NCI-H1048 (cell line): ENCODE data around the gene MYO15A.

Source experiments
- DNase-seq: peaks from one replicate; lab custom pipeline; 2025; lab: John Stamatoyannopoulos, UW

MYO15A gene

GRCh38 chr17:18102640-18103039 lies 5.9 kb upstream of the MYO15A start:
- no peak for DNase-seq

- DNase-seq: no peak
These were observed 3.5 kb upstream of the MYO15A start for GRCh38 chr17:18105027-18105426.

DNA sequence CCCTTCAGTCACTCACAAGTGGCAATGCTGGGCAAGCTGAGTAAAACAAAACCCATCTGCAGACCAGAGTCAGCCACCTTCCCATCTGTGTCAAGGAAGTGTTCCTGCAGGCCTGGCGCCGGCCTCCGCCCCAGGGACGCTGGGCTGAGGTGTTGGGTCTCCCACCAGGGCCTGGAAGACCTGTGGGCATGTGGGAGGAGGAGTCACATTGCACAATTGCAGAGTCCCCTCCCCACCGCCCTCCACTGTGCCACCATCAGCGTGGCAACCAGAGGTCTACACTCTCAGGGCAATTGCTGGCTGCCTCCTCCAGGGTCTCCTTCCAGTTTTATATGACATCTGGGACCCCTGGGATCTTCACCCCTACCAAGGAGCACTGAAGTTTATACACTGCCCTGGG lies 3.0 kb upstream of the MYO15A start:
- no peak for DNase-seq

GRCh38 chr17:18106211-18106610 lies 2.3 kb upstream of the MYO15A start:
- no peak for DNase-seq

DNA sequence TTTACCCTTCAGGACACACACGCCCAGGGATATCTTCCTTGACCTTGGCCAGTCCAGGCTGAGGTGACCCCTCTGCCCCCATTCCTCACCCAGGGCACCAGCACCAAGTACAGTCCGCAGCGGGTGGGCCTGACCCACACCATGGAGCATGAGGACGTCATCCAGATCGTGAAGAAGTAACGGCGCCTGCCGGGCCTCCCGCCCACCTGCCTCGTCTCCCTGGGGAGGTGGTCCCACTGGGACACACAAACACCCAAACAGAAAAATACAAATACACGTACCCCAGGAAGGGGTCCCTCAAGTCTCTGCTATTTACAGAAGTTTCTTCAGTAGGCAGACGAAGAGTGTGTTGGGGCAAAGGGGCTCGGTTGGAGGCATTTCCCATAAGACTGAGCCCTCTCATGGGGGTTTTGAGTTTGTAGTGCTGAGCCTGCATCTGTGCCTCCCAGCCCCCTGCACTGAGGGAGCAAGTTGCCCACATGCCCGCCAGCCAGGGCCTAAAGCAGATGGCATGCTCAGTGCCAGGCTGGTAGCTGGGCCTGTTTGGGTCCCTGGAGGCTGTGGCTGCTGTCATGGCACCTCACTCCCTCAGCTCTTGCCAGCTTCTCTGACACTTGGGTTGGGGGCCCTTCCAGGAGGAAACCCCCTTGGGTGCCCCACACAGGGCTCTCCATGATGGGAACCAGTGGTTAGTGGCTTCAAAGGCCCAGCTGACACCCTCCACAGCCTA lies 1.3 kb upstream of the MYO15A start:
- DNase-seq: no peak

DNA sequence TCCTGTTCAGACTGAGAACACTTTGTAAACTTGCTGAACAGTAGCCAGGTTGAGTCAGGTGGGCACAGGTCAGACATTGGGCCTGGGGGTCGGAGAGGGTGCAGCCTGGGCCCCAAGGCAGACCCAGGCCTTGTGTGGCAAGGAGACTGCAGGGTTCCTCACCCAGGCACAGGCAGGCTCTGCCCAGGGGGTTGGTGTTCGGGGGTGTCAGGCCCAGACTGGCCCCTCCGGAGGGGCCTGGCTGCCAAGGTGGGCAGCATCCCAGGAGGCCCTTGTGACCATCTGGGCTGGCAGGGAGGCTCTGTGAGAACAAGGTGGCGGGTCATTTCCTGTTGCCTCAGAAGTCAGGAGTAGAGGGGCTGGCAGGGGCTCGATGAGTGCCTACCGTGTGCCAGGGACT lies 585 bp upstream of the MYO15A start:
- no peak for DNase-seq

GRCh38 chr17:18109935-18110485 lies 1.5 kb downstream of the MYO15A start:
- no peak for DNase-seq

DNA sequence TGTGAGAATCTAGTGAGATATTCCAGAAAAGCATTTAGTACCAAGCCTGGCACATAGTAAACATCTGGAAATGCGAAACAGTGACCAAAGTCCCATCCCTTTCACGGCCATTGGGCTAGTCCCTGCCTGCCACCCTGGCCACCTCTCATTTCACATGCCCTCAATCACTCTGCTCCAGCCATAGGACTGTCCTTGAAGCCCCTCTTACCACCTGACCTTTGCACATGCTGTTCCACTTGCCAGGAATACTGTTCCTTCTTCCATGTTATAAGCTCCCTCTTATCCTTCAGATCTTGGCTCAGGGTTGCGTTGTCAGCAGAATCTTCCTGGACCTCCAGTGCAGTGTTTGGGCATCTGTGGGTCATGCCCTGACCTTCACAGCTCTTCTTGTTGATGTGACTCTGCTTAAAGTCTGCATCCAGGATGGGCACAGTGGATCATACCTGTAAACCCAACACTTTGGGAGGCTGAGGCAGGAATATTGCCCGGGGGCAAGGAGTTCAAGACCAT lies 2.1 kb downstream of the MYO15A start:
- DNase-seq: no peak

DNA sequence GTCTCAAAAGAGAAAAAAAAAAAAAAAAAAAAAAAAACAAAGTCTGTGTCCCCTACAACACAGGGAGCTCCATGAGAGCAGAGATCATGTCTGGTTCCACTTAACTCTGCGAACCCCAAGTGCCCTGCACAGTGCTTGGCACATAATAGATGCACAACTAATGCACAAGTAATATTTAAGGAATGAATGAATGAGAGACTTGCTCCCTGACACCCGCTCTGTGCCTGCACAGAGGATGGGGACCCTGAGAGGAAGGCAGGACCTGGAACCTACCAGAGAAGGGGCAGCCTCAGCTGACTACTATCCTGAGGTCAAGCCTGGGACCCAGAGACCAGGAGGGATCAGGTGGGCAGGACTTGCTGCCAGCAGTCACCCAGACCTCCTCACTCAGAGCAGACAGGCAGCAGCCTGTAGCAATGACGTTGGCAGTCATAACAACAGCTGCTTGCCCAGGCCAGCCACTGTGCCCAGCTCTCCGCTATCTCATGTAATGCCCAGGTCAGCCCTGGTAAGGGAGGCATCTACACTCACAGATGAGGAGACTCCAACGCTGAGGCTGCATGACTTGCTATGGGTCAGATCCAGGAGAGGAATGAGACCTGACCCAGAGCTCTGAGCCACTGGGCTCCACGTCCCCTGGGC lies 2.9 kb downstream of the MYO15A start:
- DNase-seq: no peak

GRCh38 chr17:18115517-18115916 lies 7.0 kb downstream of the MYO15A start:
- DNase-seq: no peak

DNA sequence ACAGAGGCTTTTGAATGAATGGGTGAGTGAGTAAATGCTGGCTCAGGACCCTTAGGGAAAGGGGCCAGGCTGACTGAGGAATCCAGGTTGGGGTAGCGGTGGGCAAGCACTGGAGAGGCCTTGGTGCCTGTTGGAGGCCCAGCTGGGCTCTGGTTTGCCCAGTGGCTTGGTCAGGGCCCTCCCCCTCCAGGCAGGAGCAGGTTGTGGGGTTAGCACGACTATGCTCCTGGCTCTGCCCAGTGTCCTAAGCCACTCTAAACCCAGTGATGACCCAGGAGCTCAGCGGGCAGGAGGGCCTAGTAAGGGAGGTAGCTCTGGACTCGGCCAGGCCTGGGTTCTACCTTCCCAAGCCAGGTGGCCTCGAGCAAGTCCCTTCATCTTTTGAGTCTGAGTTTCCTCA lies 7.5 kb downstream of the MYO15A start:
- DNase-seq: no peak

DNA sequence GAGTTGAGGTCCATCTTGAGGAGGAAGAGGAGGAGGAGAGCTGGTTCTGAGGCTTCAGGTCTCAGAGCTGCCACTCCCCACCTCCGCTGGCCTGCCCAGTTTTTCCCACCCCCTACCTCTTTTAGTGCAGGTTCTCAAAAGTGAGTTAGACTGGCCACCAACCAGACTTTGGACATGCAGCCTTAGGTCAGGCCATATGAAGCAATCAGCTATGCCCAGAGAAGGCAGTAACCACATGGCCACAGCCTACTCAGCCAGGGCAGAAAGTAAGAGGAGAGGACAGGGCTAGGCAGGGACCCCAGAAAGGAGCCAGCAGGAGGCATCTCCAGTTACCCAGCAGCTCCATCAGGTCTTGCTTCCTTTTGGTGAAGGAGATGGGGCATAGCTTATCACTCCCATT lies 9.0 kb downstream of the MYO15A start:
- DNase-seq: no peak

DNA sequence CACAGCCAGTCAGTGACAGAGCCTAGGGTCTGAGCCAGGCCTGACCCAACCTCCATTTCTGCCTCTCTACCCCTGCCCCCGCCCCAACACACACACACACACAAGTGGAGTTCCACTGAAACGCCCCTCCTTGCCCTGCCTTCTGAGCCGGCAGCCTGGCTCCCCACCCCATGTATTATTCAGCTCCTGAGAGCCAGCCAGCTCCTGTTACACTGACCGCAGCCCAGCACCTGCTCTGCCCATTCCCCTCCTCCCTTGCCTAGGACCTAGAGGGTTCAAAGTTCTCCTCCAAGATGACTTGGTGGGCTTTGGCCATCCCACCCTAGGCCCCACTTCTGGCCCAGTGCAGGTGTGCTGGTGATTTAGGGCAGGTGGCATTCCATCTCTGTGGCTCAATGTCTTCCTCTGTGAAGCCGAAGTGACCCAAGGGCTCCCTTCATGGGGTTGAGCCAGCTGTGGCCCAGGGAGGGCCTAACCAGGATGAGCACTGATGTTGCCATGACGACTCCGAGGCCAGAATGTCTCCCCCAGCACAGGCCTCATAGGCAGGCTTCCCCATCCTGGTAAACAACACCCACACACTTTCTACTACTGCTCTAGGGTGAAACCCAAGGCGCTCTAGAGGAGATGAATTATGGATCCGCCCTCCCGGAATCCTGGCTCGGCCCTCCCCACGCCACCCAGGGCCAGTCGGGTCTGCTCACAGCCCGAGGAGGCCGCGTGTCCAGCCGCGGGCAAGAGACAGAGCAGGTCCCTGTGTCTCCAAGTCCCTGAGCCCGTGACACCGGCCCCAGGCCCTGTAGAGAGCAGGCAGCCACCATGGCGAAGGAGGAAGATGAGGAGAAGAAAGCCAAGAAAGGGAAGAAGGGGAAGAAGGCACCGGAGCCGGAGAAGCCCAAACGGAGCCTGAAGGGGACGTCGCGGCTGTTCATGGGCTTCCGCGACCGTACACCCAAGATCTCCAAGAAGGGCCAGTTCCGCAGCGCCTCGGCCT lies 9.7 kb downstream of the MYO15A start:
- no peak for DNase-seq

DNA sequence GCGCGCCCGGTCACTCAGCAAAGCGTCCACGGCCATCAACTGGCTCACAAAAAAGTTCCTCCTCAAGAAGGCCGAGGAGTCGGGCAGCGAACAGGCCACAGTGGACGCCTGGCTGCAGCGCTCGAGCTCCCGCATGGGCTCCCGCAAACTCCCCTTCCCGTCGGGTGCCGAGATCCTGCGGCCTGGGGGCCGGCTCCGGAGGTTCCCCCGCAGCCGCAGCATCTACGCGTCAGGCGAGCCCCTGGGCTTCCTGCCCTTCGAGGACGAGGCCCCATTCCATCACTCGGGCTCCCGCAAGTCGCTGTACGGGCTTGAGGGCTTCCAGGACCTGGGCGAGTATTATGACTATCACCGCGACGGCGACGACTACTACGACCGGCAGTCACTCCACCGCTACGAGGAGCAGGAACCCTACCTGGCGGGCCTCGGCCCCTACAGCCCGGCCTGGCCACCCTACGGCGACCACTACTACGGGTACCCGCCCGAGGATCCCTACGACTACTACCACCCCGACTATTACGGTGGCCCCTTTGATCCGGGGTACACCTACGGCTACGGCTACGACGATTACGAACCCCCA lies 10.7 kb downstream of the MYO15A start:
- DNase-seq: no peak

- no peak for DNase-seq
These were observed 11.4 kb downstream of the MYO15A start for GRCh38 chr17:18119938-18120337.

DNA sequence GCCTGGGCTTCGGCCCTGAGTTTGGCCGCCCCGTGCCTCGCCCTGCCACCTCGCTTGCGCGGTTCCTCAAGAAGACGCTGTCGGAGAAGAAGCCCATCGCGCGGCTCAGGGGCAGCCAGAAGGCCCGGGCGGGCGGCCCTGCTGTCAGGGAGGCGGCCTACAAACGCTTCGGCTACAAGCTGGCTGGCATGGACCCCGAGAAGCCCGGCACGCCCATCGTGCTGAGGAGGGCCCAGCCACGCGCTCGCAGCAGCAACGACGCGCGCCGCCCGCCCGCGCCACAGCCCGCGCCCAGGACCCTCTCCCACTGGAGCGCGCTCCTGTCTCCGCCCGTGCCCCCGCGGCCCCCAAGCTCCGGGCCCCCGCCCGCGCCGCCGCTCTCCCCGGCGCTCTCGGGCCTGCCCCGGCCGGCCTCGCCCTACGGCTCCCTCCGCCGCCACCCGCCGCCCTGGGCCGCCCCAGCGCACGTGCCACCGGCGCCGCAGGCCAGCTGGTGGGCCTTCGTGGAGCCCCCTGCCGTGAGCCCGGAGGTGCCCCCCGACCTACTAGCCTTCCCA lies 12.0 kb downstream of the MYO15A start:
- no peak for DNase-seq

- no peak for DNase-seq
These were observed 12.8 kb downstream of the MYO15A start for GRCh38 chr17:18121144-18121910.

DNA sequence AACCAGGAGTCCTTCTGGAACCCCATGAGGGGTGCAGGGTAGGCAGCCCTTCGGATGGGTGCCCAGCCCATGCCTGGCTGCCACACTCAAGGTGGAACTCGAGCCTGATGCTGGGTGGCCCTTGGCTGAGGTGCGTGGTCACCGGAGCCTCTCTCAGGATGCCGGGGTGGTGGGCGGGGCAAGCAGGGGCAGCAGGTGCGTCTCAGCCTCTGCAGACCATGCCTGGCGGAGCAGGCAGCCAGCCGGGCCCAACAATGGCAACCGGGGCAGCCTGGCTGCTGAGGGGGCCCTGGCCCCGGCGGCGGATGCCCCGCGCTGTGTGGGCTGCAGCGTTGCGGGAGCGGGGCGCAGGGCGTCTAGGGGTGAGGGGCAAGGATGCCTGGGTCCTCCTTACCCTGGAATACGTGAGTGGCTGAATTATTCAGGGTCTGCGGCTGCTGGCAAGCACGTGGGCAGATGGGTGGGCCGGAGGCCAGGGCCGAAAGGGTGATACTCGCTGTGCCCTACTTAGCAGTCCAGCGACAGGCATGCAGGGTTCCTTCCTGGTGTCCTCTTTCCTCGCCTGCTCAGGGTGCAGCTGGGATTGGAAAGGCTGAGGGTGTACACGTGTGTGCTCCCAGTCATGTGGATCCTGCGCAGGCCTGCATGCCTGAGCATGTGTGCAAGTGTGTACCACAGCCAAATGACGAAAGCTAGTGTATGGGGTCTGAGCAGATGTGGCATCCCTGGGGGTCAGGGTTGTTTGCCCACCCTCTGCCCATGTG lies 14.6 kb downstream of the MYO15A start:
- no peak for DNase-seq

DNA sequence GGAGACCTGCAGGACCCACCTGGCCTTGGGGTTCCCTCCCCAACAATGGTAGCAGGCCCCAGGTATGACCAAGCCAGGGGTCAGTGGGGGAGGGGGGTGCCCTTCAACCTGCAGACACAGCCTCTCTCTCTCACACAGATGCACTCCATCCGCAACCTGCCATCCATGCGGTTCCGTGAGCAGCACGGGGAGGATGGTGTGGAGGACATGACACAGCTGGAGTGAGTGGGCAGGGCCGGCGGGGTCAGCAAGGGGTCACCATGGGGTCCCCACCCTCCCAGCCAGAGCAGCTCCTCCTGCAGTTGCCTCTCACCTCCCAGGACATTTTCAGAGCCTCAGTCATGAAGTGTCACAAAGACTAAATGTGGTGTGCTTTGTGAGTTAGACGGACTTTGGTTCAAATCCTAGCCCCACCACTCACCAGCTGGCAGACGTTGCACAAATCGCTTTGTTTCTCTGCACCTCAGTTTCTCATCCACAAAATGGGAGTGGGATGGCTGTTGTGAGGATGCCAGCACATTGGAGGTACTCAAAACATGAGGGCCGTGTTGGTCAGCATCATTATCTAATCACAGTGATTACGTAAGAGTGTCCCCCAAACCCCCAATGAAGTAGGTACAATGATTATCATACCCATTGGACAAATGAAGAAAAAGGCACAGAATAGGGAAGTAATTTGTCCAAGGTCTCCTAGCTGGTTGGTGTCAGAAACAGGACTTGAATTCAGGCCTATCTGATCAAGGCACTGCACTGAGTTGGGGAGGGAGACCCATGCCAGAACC lies 16.0 kb downstream of the MYO15A start:
- DNase-seq: no peak
